K562 (cell line): ENCODE measurements around the gene TBR1. TPM values are rescaled to one million over a fixed set of nuclear protein-coding genes. Genes with fewer than 3 reads are reported as not detected.

Experiments
- FOS ChIP-seq: IDR thresholded peaks from 3 replicates; pipeline ENCODE4 v1.6.1; 2011; ENCODE audit not compliant: insufficient read length; ENCODE audit errors: extremely low read depth
- L3MBTL2 ChIP-seq: fragments of 450-650 bp; IDR thresholded peaks from 2 replicates; pipeline ENCODE4 v1.6.1; 2016; ENCODE audit warnings: mild to moderate bottlenecking, moderate library complexity
- RBM17 ChIP-seq: fragments of 200-400 bp; formaldehyde crosslinking; IDR thresholded peaks from 2 replicates; pipeline ENCODE4 v1.6.1; 2017; ENCODE audit warnings: low read depth, mild to moderate bottlenecking, low read length, borderline replicate concordance
- ZHX1 ChIP-seq: fragments of 150-350 bp; conservative IDR thresholded peaks from 2 replicates; pipeline ENCODE4 v1.6.1; 2014; ENCODE audit warnings: low read length
- ZNF134 ChIP-seq: fragments of 250-450 bp; sonication (Bioruptor Pico); conservative IDR thresholded peaks from 2 replicates; pipeline ENCODE4 v1.4.0; 2020
- polyA plus RNA-seq, 8 experiments: library from polyadenylated mRNA; depleted of rRNA in 4 of 8; stranded (reverse) in 5 of 8; unstranded in 3 of 8; fragments of >200 nt; fragmentation: Nextera tagmentation in 2 of 8; fragmentation: Illumina TruSeq in 1 of 8; extraction: Ambion mirVana in 2 of 8; extraction: Trizol in 1 of 8; gene quantifications; 2 replicates each; pipeline versions ENCODE4 v1.2.1 to v1.2.3, GENCODE V29; 2011 to 2014; ENCODE audit warnings: inconsistent platforms in 1 of 8, missing spikeins in 1 of 8
- total RNA-seq, 7 experiments: library from RNA; depleted of rRNA in 6 of 7; stranded (reverse); fragments of >200 nt in 6 of 7; fragmentation: Illumina TruSeq in 2 of 7; extraction: Trizol in 2 of 7; gene quantifications; 2 replicates each; pipeline versions ENCODE4 v1.2.1 to v1.2.3, GENCODE V29; 2011 to 2021; ENCODE audit warnings: low replicate concordance in 1 of 7
- TF ChIP-seq, protein P1 (sequence below): sonication (generic); formaldehyde crosslinking; IDR thresholded peaks from 2 replicates; pipeline ENCODE4 v1.8.0; 2022; ENCODE audit warnings: missing genetic modification reagents, mild to moderate bottlenecking, moderate library complexity, borderline replicate concordance

TBR1 gene
- total and polyA plus RNA-seq, 9 of the 15 experiments (the other 6 are each of a cell fraction or from before 2014, with no cell fraction given) = 0.01 to 0.09 TPM; not detected in 7

DNA sequence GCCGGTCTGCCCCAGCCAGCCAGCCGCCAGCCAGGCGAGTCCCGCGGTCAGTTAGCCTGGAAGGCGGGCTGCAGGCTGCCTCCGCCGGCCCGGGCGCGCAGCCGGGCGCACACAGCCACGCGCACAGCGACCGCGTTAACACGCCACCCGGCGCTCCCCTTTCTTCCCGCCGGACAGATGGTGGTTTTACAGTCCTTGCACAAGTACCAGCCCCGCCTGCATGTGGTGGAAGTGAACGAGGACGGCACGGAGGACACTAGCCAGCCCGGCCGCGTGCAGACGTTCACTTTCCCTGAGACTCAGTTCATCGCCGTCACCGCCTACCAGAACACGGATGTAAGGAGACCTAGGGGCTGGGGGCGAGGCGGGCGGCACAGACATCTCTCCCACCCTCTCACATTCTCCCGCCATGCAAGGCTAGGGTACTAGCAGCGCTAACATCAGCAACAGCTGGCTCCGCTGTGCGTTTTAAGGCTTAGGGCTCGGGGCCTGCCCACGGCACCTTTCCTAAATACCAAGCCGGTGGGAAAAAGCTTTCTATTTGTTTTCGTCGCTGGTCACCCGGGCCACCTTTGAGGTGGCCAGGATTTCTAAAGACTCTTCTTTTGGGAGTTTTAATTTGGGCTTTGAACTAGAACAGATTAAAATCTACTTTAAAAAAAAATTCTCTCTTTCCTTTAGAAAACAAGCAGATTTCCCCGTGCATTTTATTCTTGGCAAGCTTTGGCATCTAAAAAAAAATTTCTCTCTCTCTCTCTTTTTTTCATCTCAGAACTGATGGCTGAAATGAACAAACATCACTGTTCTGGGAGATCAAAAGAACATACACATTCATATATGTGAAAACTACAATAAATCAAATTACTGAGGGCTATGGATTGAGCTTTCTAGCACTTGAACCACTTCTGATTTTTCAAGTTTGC is 2.9 kb downstream of the TBR1 start (continued):
- TF ChIP-seq ZHX1 (no peak), ZNF134 (CRISPR knock-in tag) (no peak), FOS (no peak), L3MBTL2 (peak; percentile 75), RBM17 (no peak)
- TF ChIP-seq, protein P1, sequence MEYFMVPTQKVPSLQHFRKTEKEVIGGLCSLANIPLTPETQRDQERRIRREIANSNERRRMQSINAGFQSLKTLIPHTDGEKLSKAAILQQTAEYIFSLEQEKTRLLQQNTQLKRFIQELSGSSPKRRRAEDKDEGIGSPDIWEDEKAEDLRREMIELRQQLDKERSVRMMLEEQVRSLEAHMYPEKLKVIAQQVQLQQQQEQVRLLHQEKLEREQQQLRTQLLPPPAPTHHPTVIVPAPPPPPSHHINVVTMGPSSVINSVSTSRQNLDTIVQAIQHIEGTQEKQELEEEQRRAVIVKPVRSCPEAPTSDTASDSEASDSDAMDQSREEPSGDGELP (CRISPR knock-in tag) = peak; percentile 35; the same call in 1 of the 2 replicates
- TF ChIP-seq, all 486 proteins: peak for 15
